GM21423 (cell line): ENCODE results near the gene UGT2A1.
"Not testable (repeated sequence)": the region's sequence is repeated elsewhere in the genome, so short reads cannot be mapped to it uniquely, and the experiment has no call there.

Experiments used
- ATAC-seq: cut with Tn5 transposase; IDR thresholded peaks from one replicate; pipeline ENCODE4 v1.9.1; 2021; ENCODE audit warnings: mild to moderate bottlenecking, moderate library complexity; ENCODE audit not compliant: unreplicated experiment

Gene UGT2A1

DNA sequence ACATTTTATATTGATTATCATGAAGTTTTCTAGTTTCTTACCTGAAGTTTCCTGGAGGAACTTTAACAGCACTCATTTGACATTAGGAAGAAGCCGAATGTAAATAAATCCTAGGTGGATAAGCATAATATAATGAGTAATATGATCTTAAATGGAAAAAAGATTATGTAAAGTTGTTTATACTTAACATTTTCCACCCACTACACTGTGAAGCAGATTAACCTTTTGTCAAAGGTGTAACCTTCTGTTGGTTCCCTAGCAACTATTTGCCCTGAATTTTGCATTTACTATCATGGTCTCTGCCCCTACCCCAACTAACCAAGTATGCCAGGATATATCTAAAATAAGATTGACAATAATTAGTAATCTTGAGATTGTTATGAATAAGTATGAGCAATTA is at the start of gene UGT2A1:
Gene UGT2A1 (minus strand): TSS at position 101 of the 400 bp plus-strand sequence. CDS start 5,603 bp downstream, outside the sequence.
- ATAC-seq: no peak

- no peak for ATAC-seq
Measured at GRCh38 chr4:69702201-69702600, 49.2 kb upstream of the UGT2A1 start.

DNA sequence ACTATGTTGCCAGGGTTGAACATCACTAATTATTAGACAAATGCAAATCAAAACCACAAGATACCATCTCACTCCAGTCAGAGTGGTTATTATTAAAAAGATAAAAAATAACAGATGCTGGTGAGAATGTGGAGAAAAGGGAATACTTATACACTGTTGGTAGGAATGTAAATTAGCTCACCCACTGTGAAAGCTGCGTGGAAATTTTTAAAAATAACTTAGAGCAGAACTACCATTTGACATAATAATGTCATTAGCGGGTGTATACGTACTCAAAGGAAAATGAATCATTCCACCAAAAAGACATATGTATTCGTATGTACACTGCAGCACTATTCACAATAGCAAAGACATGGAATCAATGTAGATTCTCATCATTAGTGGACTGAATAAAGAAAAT is 48.6 kb upstream of the UGT2A1 start:
- no peak for ATAC-seq

DNA sequence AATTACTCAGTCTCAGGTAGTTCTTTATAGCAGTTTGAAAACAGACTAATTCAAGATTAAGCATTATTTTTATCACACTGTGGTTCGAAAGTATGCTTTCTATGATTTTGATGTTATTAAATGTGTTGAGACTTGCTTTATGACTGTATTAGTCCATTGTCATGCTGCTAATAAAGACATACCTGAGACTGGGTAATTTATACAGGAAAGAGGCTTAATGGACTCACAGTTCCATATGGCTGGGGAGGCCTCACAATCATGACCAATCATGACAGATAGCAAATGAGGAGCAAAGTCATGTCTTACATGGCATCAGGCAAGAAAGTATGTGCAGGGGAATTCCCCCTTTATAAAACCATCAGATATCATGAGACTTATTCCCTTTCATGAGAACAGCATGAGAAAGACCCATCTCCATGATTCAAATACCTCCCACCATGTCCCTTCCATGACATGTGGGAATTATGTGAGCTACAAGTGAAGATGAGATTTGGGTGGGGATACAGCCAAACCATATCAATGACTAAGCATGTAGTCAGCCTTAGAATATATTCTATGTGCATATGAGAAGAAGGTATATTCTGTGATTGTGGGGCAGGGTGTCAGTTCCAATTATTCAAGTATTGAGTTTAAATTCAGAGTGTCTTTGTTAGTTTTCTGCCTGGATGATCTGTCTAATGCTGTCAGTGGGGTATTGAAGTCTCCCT is 44.6 kb upstream of the UGT2A1 start:
- no peak for ATAC-seq

- peak; percentile 74 for ATAC-seq
Measured at GRCh38 chr4:69689599-69689998, 36.6 kb upstream of the UGT2A1 start.

DNA sequence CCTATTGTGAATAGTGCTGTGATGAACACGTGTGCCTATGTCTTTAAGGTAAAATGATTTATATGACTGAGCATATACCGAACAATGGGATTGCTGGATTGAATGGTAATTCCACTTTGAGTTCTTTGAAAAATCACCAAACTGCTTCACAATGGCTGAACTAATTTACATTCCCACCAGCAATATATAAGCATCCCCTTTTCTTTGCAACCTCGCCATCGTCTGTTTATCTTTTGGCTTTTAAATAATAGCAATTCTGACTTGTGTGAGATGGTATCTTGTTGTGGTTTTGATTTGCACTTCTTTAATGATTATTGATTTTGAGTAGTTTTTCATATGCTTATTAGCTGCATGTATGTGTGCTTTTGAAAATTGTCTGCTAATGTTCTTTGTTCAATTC is 31.8 kb upstream of the UGT2A1 start:
- ATAC-seq: no peak

DNA sequence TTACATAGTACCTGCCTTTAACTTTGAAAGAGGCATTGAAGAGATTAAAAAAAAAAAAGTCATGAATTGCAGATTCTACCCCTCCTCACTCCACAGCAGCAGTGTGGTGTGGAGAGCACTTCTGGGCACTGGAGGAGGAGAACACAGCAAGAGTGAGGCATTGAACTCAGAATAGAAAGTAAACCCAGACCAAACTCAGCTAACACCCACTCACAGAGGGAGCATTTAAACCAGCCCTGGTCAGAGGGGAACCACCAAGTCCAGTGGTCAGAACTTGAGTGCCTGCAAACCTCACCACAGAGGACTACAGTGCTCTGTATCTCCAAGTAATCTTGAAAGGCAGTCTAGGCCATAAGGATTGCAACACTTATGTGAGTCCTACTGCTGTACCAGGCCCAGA is 15.6 kb upstream of the UGT2A1 start:
- no peak for ATAC-seq

- ATAC-seq: not testable (repeated sequence)
Measured at GRCh38 chr4:69664009-69664408, 11.0 kb upstream of the UGT2A1 start.

GRCh38 chr4:69661130-69661803 is 8.2 kb upstream of the UGT2A1 start:
- not testable (repeated sequence) for ATAC-seq

GRCh38 chr4:69658133-69658532 is 5.1 kb upstream of the UGT2A1 start:
- ATAC-seq: no peak

DNA sequence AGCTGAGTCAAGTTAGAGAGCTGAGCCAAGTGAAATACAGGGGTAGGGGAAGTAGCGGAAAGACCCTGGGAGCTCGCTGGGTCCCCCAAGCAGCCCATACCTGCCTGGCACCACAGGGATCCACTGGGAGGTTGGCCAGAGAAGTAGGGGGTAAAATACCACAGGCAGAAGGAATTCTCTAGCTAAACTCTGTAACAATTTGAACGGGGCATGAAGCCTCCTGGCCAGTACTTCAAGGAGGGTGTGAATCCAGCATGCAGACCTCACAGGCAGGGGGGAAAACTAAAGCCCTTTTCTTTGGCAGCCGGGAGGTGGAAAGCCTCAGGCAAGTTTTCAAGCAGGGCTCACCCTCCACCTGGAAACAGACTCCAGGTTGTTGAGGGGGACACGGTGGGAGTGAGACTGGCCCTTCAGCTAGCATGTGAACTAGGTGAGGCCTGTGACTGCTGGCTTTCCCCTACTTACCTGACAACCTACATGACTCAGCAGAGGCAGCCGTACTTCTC is 3.7 kb upstream of the UGT2A1 start:
- ATAC-seq: no peak

- no peak for ATAC-seq
Measured at GRCh38 chr4:69650872-69651271, 2.2 kb downstream of the UGT2A1 start.

- no peak for ATAC-seq
Measured at GRCh38 chr4:69649629-69650028, 3.4 kb downstream of the UGT2A1 start.

DNA sequence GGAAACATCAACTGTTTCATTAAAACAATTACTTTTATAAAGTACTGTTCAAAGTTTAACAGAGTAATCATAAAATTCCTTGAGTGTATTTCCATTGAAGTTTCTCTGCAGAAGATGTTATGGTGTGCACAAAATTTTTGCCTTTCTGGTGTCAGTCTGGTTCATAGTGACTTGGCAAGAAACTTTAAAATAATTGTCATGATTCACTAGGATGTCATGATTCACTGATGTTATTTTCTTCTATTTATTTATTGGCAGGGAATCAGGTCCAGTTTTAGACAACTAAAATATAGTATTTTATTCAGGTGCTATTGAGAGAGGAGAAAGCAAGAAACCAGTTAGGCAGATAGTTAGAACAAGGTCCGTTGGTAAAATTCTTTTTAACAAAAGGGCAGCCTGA is 3.8 kb downstream of the UGT2A1 start:
- ATAC-seq: no peak

DNA sequence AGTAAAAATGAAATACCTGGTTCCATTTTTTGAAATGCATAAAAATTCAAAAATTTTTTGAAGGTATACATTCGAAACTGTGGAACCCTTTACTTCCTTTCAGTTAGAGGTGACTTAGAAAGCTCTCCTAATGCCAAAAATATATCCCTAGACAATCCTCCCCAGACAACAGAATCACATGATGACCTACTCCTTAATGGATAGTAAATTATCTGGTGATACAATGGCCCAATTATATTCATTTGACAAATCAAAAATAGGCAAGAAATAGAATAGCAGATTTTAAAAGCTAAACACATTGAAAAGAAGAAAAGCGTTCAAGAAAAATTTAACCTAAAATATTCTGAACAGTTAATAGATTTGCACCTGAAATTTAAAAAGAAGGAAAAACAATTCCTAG is 10.1 kb downstream of the UGT2A1 start:
- ATAC-seq: no peak

DNA sequence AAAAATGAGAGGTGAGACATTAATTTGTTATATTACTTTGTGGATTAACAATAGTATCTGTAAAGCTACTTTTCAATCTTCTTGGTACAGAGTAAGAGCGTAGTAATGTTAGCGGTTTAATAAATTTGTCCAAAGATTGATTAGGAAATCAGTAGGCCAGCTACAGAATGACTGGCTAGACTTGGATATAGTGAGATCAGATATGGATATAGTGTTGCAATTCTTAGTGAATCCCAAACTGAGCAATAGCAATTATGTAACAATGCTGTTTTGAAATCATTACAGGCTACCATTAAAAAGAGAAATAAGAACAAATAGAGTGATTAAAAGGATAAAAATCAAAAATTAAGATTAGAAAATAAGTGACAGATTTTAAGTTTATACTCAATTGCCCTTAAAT is 12.8 kb downstream of the UGT2A1 start:
- ATAC-seq: no peak

- no peak for ATAC-seq
Measured at GRCh38 chr4:69639542-69639941, 13.5 kb downstream of the UGT2A1 start, which contains the start of gene UGT2A2. Gene UGT2A2 (minus strand): TSS chr4:69639642. CDS start chr4:69639640, 2 bp downstream.

DNA sequence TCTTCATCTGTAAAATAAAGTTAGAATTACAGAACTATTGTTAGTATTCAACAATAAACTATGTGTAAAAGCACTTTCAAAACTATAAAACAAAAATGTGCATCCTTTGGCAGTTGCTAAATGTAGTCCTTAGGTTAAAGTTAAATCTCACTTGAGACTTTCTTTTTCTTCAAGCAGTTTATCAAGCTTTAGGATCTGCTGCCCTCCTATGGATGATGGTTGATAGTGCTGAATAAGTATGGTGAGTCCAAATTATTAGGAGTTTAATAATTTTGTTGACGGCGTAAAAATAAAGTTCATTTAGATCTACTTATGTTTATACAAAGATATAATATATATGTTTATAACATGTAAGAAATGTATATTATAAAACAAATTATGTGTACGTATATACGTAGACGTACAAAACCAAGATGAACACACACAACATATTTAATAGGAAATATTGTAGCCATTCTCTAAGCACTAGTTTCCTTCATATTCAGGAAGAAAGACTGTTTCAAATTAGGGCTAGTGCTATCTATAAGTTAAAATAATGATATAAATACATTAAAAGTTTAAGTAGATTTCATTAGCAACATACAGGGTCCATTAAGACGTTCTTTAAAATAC is 35.9 kb downstream of the UGT2A1 start:
- ATAC-seq: no peak

DNA sequence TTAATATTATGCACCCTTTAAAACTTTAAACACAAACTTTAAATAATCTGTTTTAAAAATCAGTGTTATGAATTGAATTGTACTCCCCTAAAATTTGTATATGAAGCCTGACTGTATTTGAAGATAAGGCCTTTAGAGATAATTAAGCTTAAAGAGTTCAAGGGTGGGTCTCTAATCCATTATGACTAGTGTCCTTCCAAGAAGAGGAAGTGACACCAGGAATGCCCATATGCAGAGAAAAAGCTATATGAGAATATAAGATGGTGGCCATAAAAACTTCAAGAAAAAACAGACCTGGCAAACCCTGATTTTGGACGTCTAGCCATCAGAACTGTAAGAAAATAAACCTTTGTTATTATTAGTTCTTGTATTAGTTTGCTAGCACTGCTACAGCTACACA is 42.6 kb downstream of the UGT2A1 start:
- no peak for ATAC-seq

- ATAC-seq: no peak
Measured at GRCh38 chr4:69601065-69601464, 52.0 kb downstream of the UGT2A1 start.

- no peak for ATAC-seq
Measured at GRCh38 chr4:69600013-69600412, 53.0 kb downstream of the UGT2A1 start.

- ATAC-seq: no peak
Measured at GRCh38 chr4:69594382-69594781, 58.7 kb downstream of the UGT2A1 start.
